ENCODE measurements around the gene RAP1GAP2.

Gene RAP1GAP2

DNA sequence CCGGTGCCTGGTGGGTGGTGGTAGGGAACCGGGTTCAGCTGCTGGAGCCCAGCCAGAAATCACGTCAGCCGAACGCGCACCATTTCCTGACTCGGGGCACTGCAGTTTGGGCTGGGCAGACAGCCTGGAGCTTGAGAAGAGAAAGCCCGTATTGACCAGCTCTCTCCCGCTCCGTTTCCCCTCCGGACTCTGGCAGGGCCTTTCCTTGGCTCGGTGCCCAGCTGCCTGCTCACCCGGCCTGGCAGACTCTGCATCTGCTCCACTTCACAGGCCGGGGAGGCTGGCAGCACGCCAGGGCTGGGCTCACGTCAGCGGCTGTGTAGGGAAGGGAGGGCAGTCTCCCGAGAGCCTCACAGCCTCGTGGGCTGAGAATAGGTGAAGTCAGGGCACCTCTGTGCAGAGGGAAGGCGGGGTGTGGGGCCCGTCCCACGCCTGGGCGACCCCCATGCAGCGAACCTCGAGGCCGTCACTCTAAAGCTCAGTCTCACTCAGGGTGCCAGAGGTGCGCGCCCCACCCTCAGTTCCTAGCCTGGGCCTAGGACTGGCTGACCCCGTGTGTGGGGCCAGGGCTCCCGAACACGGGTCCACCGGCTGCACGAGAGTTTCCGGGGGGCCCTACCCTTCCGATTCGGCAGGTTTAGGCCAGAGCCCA lies 208.0 kb downstream of the RAP1GAP2 start:
- DNase-seq = peak; percentile 72

DNA sequence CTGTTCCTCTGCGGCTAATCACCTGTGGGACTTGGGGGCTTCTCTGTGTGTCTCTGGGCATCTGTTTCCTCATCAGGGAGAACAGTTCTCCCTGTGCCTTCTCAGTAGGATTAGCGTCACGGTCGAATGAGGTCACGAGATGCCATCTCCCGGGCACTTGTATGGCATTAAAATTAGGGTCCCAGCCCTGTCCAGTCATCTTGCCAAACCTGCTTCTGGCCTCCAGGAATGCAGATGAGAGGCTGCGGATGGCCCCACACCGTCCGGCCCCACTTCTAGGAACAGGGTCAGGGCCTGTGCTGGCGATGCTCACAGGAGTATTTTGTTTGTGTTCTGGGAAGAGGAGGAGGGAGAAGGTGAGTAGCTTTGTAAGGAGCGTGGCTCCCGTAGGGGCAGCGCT lies 208.7 kb downstream of the RAP1GAP2 start:
- no peak for DNase-seq

DNA sequence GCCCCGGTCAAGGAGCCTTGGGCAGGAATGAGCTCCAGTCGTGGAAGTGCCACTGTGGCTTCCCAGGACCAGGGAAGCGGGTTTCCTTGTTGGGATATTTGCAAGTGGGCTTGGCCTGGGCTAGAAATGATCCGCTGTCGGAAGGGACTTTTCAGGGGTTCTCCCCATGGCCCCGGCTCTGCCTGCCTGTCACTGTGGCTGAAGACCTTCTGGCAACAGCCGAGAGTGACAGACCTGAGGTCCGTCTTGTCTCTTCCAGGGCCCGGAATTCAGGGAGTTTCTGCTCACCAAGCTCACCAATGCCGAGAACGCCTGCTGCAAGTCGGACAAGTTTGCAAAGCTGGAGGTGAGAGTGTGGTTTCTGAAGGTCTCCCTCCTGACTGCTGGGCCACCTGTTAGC lies 209.5 kb downstream of the RAP1GAP2 start:
- DNase-seq = no peak

DNA sequence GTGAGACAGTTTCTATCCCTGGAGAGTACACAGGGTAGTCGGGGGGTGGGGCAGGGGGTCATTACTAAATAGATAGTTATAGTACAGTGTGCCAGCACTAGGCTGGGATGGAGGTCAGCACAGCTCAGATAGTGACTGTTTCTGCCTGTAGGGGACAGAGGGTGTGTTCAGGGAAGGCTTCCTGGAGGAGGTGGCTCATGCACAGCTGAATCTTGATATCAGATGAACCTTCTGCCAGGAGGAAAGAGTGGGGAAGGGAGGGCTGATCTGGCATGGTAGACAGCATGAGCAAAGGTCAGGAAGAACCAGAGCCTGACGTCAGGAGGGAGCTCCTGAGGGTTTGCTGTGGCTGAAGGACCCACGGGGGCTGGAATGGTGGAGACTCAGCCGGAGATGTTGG lies 210.6 kb downstream of the RAP1GAP2 start:
- DNase-seq = no peak

DNA sequence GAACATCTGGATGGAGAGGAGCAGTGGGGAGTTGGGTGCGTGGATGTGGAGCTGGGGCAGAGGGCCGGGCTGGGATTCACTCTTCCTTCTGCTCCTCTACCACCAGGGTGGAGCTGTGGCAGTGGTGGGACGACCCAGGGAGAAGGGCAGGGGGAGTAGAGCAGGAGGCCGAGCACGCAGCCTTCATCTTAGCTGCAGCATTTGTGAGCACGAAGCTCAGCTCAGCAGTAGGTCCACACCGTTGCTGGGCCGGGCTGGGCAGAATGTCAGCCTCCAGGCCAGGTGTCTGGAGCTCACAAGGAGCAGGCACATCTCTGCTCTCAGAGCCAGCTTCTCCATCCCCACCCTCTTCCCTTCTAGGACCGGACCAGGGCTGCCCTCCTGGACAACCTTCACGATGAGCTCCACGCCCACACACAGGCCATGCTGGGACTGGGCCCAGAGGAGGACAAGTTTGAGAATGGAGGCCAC lies 211.4 kb downstream of the RAP1GAP2 start:
- DNase-seq = no peak

DNA sequence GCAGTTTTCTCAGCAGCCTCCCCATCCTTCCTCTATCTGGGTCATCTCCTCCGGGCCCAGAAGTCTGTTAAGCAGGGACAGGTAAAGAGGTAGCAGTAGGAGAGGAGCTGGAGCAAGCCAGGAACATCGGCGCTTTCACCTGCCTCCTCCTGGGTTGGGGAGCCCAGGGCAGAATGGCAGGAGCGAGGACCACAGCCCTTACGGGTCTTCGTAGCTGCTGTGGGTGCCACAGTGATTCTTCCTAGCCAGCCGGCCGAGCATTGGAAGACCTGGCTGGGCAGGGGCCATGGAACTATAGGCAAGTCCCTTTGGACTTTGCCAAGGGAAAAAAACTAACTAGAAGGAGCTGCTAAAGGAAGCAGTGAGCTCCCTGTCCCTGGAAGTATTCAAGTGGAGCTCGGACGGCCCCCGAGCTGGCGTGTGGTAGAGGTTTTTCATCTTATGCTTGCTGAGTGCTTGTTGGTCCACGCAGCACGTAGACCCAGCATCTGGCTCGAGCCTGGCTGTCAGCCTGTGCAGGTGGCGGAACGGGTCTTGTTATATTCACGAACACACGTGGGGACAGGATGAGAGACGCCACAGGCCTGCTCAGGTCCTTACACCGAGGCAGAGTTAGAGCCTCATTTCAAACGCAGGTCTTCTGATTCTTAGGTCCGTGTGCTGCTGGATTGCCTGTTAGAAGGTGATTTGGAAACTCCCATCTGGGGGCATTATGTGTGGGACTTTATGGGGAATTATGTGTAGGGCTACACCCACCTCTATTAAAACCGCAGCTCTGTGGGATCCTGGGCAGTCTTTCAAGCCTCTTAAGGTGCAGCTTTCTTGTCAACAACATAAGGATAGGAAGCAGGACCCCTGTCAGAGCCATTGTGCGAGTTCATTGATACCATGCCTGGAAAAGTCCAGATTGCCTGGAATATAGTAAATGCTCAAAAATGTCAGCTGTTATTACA lies 212.4 kb downstream of the RAP1GAP2 start:
- DNase-seq = no peak

DNA sequence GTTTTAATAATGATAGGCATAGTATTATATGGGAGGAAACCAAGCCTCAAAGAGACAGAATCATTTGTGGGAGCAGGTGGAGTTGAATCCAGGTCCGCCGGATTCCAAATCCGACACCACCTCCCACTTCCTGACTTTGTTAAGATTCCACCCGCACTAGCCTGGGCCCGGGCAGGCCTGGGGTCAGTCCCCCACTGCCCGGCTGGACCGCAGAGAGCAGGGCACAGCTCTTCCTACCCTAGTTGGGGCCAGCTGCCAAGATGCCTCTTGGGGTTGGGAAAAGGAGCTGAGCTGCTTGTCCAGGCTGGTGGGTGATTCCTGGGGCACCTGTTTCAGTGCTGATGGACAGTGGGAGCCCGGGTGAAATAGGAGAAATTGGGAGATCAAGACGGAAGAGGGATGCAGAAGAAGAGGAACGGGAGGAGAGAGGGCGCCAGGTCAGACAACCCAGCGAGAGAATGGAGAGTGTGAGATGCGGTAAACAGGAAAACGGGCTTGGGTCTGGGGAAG lies 213.2 kb downstream of the RAP1GAP2 start:
- no peak for DNase-seq

DNA sequence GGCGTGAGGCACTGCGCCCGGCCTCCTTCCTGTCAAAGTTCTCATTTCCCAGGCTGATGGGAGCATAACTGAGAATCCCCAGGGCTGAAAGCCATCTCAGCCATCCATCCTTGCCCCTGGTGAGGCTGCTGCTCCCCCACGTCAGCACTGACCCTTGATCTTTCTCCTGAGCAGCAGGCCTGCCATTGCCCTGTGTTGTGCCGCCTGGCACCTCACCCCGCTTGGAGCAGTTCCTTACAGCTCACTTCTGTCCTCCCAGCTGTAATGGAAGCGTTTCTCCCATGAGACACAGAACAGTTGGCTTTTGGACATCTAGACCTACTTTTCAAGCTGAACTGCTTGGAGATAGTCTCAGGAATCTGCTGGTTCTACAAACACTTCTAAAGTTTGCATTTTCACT lies 215.7 kb downstream of the RAP1GAP2 start:
- no peak for DNase-seq

DNA sequence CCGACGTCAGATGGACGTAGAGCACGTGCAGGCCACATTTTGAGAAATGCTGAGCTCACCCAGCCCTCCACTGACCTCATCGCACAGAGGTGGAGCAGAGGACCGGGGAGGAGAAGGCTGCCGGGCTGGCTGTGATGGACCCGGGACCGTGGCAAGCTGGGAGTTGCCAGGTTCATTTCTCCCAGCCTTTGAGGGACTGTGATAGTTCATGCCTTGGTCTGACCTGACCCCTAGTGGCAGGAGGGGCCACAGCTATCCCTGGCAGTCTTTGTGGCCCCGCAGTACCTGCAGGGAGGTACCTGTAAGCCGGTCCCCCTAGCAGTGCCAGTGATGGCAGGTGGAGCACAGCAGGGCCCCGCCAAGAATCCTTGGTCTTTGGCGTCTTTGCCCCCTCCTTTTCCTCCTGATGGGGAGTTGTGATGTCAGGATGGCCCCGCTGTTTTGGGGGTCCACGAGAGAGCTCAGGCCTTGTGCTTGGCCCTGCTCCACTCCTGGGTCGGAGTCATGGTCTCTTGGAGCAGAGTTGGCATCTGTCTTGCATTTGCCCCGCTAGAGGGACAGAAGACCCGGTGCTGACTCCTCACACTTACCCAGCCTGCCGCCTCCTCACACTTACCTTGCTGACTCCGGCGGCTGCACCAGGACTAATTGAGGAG lies 216.8 kb downstream of the RAP1GAP2 start:
- DNase-seq = peak; percentile 65

DNA sequence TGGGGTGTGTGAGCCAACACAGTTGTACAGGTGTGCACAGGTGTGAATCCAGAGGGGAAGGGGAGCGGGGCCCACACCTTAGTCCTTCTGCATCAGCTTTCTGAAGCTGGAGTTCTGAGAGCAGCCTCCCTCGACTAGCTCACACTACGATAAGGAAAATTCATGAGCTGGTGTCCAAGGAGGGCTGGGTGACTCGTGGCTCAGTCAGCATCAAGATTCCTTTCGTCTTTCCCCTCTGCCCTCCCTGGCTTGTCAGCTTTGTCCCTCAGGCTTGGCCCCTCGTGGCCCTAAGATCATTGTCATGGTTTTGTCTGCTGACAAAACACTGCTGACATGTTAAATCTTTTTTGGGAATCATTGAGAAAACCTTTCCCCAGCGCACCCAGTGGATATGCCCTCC lies 219.7 kb downstream of the RAP1GAP2 start:
- no peak for DNase-seq

DNA sequence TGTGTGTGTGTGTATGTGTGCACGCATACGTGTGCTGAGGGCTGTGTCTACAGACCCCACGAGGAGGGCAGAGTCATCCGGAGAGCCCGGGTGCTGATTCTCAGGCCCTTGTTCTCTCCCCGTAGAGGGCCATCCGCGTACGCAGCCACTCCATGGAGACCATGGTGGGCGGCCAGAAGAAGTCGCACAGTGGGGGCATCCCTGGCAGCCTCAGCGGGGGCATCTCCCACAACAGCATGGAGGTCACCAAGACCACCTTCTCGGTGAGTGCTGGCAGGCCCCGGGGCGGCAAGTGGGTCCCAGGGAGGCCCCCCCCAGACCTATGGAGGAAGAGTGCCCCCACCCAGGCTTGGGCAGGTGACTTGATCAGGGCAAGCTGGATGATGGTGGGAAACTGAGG lies 221.7 kb downstream of the RAP1GAP2 start:
- no peak for DNase-seq

DNA sequence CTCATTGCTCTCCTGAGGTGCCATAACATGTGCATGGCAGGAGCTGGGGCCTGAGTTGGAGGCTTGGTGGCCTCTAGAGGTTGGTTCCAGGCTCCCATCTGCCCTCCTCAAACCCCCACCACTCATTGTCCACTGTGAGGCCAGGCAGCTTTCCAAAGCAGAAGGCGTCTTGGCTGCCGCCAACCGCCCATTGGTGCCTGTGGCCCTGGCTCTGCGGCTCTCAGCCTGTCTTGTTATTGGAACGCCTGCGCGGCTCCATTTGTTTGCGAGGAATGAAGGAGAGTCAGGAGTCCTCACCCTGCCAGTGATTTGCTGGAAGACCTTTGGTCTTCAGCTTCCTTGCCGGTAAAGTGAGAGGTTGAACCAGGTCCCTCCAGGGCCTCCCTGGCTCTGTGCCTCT lies 223.5 kb downstream of the RAP1GAP2 start:
- DNase-seq = no peak

DNA sequence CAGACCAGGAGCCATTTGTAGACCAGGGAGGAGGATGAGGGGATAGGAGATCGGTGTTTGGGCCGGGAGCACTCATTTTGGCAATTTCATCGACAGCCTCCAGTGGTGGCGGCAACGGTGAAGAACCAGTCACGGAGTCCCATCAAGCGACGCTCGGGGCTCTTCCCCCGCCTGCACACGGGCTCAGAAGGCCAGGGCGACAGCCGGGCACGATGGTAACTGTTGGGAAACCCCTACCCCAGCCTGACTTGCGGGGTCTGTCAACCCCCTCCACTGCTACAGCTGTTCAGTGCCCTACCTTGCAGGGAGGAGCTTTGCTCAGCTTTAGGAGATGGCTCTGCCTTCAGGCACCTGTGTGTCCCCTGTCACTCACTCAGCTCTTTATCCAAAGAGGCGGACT lies 224.1 kb downstream of the RAP1GAP2 start:
- no peak for DNase-seq

DNA sequence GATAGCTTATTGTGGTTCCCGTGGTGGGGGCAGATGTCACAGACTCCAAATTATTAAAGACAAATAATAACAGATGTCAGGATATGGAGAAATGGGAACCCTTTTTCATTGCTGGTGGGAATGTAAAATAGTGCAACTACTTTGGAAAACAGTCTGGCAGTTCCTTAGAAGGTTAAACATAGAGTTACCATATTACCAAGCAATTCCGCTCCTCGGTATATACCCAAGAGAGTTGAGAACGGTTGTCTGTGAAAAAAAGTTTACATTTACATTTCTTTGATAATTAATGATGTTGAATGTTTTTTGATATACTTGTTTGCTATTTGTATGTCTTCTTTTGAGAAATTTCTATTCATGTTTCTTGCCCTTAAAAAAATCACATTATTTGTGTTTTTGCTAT lies 226.0 kb downstream of the RAP1GAP2 start:
- DNase-seq = no peak

DNA sequence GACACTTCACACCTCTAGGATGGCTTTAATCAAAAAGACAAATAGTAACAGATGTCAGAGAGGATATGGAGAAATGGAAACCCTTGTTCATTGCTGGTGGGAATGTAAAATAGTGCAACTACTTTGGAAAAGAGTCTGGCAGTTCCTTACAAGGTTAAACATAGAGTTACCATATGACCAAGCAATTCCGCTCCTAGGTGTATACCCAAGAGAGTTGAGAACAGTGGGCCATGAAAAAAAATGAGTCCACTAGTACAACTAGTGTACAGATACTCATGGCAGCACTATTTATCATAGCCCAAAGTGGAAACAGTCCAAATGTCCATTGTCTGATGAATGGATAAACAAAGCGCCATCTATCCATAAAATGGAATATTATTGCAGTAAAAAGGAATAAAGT lies 228.1 kb downstream of the RAP1GAP2 start:
- no peak for DNase-seq

DNA sequence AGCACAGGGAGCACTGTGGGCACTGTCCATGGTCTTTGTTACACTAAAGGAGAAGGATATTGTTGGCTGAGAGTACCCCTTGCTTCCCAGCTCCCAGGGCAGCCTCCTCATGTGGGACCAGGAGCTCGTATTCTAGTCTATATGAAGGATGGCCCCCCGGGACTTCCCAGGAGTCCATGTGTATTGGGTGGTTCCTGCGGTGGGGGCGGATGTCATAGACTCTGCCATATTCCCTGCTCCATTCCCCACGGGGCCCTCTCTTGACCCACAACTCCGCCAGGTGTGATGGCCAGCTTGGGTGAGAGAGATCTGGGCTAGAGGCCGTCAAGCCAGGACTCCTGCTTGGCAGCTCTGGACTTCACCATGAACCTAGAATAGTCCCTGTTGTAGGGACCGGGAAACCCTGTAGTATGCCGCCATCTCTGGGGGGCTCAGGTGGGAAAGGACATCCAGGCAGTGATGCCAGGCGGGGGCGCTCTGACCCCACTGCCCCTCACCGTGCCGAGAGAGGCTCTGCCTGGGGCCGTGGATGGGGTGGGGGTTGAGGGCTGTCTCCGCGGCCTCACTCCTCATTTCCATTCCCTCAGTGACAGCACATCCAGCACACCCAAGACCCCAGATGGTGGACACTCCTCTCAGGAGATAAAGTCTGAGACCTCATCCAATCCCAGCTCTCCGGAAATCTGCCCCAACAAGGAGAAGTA lies 229.3 kb downstream of the RAP1GAP2 start:
- DNase-seq = no peak

DNA sequence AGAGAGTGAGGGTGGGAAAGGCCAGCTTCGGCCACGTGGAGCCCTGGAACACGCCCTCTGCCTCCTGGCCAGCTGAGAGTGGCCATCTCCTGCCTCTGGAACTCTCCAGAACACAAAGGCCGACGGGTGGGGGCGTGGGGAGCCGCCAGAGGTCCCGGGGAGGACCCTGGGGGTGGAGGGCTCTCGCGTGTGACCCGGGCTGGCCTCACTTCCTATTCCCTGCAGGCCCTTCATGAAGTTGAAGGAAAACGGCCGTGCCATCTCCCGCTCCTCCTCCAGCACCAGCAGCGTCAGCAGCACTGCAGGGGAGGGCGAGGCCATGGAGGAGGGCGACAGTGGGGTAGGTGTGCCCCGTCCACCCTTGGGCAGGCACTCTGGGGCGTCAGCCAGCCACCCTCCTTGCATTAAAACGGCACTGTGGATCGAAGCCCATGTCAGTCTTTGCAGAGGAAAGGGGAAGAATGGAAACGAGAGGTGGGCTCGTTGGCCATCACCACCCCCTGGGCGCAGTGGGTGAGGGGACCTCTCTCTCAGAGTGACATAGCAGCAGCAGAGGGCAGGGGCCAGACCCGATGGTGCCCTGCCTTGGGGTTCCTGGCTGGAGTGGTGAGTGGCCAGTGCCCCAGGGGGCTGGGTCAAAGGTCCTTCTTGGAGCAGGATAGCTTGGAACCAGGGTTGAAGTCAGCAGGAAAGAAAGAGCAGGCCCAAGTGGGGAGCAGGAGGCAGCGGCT lies 230.1 kb downstream of the RAP1GAP2 start:
- no peak for DNase-seq

DNA sequence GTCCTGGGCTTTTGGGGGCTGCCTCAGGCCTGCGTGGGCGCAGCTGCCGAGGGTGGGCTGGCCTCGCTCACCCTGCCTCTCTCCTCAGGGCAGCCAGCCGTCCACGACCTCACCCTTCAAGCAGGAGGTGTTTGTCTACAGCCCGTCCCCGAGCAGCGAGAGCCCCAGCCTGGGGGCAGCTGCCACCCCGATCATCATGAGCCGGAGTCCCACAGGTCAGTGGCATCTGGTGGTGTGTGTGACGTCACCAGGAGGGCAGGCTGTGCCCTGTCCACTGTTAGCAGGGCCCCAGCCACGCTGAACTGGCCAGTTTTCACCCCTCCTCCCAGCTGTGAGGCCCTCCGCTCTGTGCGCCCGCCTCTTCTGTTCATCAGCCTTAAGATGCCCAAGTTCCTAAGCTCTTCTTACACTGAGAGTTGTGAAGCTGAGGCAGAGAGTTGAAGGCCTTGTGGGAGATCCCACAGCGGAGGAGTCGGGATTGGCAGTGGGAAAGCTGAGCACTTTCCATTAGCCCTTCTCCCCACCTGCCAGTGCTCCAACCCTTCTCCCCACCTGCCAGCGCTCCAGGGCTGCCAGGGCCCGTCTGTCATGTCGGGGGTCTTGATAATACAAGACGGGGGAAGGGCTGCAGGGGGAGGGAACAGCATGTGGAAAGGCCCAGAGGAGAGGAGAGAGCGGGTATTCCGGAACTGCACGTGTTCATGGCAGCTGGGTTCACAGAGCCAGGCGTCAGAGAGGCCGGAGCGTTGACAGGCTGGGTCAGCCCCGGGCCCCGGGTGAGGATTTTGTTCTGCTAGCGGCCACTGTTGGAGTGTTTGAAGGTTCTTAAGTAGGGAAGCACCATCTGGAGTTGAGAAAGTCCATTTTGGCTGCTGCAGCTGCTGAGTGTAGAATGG lies 230.9 kb downstream of the RAP1GAP2 start:
- DNase-seq = no peak

DNA sequence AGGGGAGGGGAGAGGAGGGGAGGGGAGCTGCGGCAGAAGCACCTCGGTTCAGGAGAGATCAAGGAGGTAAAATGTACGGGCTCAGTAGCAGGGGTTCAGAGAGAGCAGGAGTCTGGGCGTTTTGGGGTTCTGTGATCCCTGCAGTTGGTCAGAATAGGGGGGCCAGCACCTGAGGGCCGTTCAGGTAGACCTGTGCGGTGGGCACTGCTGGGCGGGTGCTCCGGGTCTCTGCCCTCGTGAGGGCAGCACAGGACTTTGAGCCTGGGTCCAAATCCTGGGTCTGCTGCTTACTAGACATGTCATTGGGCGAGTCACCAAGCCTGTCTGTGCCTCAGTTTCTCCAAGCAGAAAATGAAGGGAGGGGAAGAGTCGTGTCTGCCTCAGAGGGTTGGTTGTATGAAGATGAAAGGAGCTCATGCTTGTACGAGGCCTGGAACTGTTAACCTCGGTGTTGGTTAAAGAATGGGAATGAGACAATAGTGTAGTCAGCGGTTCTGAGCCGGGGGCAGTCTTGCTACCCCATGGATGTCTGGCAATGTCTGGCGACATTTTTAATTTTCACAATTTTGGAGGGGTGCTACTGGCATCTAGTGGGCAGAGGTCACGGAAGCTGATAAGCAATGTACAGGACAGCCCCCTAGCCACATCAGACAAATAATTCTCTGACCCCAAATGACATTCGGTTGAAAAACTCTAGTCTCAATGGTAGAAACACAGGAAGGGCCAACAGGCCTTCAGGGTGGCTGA lies 231.7 kb downstream of the RAP1GAP2 start:
- no peak for DNase-seq

DNA sequence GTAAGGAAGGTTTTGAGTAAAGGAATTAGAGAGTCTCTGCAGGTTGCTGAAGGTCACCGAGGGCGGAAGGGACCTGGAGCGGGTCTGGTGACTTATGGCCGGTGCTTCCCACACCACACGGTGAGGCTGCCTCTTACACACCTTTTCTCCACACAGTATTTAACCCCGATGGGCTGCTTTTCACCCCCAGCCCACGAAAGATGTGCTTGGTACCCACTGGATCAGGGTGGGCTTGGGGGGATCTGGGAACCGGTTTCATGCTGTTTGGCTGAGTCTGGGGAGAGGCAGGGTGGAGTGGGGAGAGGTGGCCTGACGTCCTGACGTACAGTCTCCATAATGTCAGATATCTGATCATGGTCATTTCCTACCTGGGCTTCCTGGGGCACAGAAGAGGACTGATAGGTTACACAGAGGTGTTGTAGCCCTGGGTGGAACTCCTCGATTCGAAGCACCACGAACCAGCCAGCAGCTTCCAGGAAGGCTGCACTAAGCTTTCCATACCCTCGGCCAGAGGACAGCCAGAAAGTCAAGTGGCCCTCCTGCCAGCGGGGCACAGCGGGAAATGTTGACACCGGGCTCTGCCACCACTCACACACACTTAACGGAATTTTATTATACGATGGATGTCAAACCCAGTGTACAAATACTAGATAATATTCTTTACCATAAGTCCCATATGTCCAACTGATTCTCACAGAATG lies 233.1 kb downstream of the RAP1GAP2 start:
- no peak for DNase-seq
